NCI-H748 (cell line): ENCODE data around the gene PPID.
"Not testable (repeated sequence)": the region's sequence is repeated elsewhere in the genome, so short reads cannot be mapped to it uniquely, and the experiment has no call there.

Experiments used
- DNase-seq: peaks from one replicate; lab custom pipeline; 2025; ENCODE audit not compliant: unreplicated experiment; lab: John Stamatoyannopoulos, UW

The PPID gene

GRCh38 chr4:158669310-158669709 lies 53.9 kb downstream of the PPID start:
- DNase-seq, result no peak

- no peak for DNase-seq
Measured at GRCh38 chr4:158667651-158668198, 55.5 kb downstream of the PPID start.

- no peak for DNase-seq
Measured at GRCh38 chr4:158666892-158667291, 56.3 kb downstream of the PPID start.

GRCh38 chr4:158664806-158665205 lies 58.4 kb downstream of the PPID start:
- DNase-seq, result no peak

GRCh38 chr4:158663707-158664625 lies 59.2 kb downstream of the PPID start:
- not testable (repeated sequence) for DNase-seq

- DNase-seq, result not testable (repeated sequence)
Measured at GRCh38 chr4:158663255-158663654, 59.9 kb downstream of the PPID start.
